PFSK-1 (cell line): ENCODE data around the gene CAPN3.

Experiments
- FOXP2 ChIP-seq: optimal IDR thresholded peaks from 2 replicates; pipeline ENCODE3; 2011; ENCODE audit warnings: borderline replicate concordance, control low read depth, inconsistent platforms; ENCODE audit not compliant: insufficient read depth; ENCODE audit errors: extremely low read length, extremely low read depth
- POLR2AphosphoS5 ChIP-seq: IDR thresholded peaks from 2 replicates; pipeline ENCODE4 v1.6.1; 2012; ENCODE audit warnings: low read depth, mild to moderate bottlenecking, control low read depth, low read length, moderate library complexity
- REST ChIP-seq, 2 experiments: IDR thresholded peaks; 2 replicates each; pipeline versions ENCODE4 v1.6.1 to v1.8.0; 2011 to 2012; ENCODE audit warnings: low read depth in 2 of 2, low read length in 2 of 2, control low read depth in 1 of 2, inconsistent platforms in 1 of 2, mild to moderate bottlenecking in 1 of 2, moderate library complexity in 1 of 2; ENCODE audit not compliant: insufficient read depth in 1 of 2
- SIN3A ChIP-seq: IDR thresholded peaks from 2 replicates; pipeline ENCODE4 v1.6.1; 2012; ENCODE audit warnings: mild to moderate bottlenecking, low read length, moderate library complexity, borderline replicate concordance; ENCODE audit not compliant: insufficient read depth
- TAF1 ChIP-seq: IDR thresholded peaks from 2 replicates; pipeline ENCODE4 v1.6.1; 2012; ENCODE audit warnings: low read length, control low read depth, borderline replicate concordance; ENCODE audit not compliant: insufficient read depth

GRCh38 chr15:42409011-42409410, 49.7 kb downstream of the CAPN3 start:
- TF ChIP-seq POLR2AphosphoS5 (no peak), TAF1 (no peak), REST (IDR thresholded peaks at IDR 0.05; ENCODE audit: insufficient read depth in 1 of 2, low read depth in 2 of 2, low read length in 2 of 2) (no peak), SIN3A (no peak), FOXP2 (no peak)
